ENCODE measurements around the gene ARMH1.
"Not testable (repeated sequence)": the region's sequence is repeated elsewhere in the genome, so short reads cannot be mapped to it uniquely, and the experiment has no call there.

Gene ARMH1

GRCh38 chr1:44724296-44724954, 49.9 kb downstream of the ARMH1 start:
- DNase-seq, result no peak

GRCh38 chr1:44724955-44725698, 50.6 kb downstream of the ARMH1 start:
- DNase-seq, result no peak

DNA sequence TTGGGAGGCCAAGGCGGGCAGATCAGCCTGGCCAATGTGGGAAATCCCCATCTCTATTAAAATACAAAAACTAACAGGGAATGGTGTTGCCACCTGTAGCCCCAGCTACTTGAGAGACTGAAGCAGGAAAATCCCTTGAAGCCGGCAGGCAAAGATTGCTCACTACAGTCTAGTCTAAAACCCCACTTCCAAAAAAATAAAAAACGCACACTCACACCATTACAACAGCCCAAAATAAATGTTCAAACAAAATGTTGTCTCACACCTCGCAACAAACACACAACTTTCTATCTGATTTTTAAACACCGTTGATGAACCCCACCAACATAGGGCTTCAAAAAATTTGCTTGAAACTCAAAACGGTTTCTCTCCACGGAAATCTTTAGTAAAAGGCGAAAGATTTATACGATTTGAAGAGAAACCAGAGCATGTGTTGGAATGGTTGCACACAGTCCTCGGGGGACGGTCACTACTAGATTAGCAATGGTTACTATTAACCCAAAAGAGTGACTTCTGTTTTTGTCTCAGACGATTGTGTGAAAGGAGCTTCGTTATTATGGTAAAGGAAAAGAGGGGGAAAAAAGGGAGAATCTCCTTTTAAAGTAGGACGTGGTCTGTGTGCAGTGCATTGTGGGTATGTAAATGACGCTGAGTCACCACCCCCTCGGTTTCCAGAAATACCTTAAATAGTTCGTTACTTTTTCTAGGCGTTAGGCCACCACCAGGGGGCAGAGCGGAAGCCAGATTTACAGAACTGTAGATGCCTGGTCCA, 56.4 kb downstream of the ARMH1 start, which contains the start of gene RNU5D-1:
Gene RNU5D-1, minus strand, starts transcription at position 430 of the 772 bp plus-strand sequence.
- DNase-seq, result peak; percentile 98

DNA sequence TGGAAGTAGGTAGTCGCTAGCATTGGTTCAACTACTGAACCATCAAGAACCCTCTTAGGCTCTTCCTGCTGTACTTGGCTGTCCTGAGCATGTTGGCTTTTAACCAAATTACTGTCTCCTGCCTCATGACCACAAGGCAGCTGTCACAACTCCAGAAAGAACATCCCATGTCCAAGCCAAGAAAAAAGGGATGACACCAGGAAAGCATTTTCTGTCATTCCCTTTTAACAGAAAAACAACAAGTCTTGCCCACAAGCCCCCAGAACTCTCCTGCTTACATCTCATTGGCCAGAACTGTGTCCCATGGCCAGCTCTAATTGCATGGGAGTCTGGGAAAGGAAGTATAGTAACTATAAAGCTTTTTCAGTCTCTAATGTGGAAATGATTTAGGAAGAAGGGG, 58.9 kb downstream of the ARMH1 start:
- peak; percentile 5 for DNase-seq

- DNase-seq, result no peak
These were observed 59.3 kb downstream of the ARMH1 start for GRCh38 chr1:44733784-44734183.

DNA sequence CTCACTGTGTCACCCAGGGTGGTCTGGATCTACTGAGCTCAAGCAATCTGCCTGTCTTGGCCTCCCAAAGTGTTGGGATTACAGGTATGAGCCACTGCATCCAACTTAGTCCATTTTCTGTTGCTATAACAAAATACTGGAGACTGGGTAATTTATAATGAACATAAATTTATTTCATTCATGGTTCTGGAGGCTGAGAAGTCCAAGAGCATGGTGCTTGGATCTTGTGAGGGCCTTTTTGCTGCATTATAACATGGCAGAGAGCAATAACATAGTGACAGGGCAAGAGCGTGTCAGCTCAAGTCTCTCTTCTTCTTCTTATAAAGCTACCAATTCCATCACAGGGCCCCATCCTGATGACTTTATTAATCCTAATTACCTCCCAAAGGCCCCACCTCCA, 61.5 kb downstream of the ARMH1 start:
- DNase-seq, result no peak

GRCh38 chr1:44738953-44739306, 64.4 kb downstream of the ARMH1 start:
- DNase-seq, result not testable (repeated sequence)

GRCh38 chr1:44739307-44740178, 65.0 kb downstream of the ARMH1 start, which contains the start of gene KIF2C:
Gene KIF2C, plus strand, starts transcription at chr1:44739837. Its CDS starts 96 bp downstream, at chr1:44739933.
- DNase-seq, result peak; percentile 99

DNA sequence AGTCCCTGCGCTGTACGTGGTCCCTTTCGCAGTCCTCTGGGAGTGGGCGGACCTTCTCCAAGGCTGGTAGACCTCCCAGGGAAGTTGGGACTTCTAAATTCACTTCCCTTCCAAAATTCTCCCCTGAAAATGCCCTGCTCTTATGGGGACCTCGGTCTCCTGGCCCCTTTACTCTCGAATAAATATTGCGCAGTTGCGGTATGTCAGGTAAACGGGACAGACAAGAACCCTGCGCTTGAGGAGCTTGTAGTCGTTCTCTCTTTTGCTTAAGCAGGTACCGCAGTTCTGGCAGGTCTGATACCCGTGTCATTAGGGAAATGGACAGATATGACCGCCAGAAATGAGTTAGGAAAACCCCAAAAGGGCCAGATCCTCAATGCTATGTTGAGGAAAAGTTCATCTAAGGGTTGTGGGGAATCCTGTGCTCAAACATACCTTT, 65.7 kb downstream of the ARMH1 start:
- DNase-seq, result no peak

- no peak for DNase-seq
These were observed 68.7 kb downstream of the ARMH1 start for GRCh38 chr1:44743211-44743610.

DNA sequence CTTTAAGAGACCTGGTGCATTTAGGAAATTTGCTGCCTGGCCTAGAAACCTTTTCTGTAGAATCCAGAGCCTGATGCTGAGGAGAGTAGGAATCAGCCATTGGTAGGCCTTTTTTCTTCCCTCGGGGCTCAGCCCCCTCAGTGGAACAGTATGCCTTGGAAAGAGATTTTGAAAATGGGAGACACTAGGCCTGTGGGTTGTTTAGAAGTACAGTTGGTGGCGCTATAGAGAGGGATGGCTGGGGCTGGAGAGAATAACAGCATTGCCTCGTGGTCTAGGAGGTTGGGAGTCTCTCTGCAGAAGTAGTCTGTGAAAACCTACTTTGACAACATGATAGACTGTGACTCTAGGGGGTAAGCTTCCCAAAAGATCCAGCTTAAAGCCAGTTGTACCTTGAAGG, 73.4 kb downstream of the ARMH1 start:
- no peak for DNase-seq

GRCh38 chr1:44757420-44757819, 82.9 kb downstream of the ARMH1 start:
- no peak for DNase-seq

- no peak for DNase-seq
These were observed 84.6 kb downstream of the ARMH1 start for GRCh38 chr1:44759077-44759476.

- DNase-seq, result no peak
These were observed 86.4 kb downstream of the ARMH1 start for GRCh38 chr1:44760876-44761275.

DNA sequence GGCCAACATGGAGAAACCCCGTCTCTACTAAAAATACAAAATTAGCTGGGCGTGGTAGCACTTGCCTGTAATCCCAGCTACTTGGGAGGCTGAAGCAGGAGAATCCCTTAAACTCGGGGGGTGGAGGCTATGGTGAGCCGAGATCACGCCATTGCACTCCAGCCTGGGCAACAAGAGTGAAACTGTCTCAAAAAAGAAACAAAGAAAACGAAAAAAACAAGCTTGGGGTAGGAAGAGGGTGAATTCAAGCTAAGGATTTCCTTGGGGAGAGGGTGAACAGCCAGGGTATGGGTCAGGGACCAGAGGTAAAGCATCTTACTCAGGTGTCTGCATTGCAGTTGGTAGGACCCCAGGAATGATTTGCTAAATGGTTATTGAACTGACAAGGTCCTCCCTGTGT, 91.9 kb downstream of the ARMH1 start:
- DNase-seq, result not testable (repeated sequence)

Data from eye (tissue), 1 donor.